Measurements from ENCODE around the gene IRF6. TPM values are rescaled to one million over a fixed set of nuclear protein-coding genes. Genes with fewer than 3 reads are reported as not detected.
A peak's percentile ranks its signal among the peaks of the same experiment; 100 is the strongest.

The IRF6 gene
- total RNA-seq, 1 donor, result 3.1 TPM

- TF ChIP-seq CTCF (IDR thresholded peaks at IDR 0.05; ENCODE audit: insufficient read depth, low read length), result no peak
- H3K4me3 ChIP-seq (ENCODE audit: low read depth, low read length), result peak overlapping the region; percentile 29
- peak; percentile 85 for DNase-seq (ENCODE audit: low read depth)
These were observed 63.4 kb downstream of the IRF6 start for GRCh38 chr1:209742409-209743144.

- peak overlapping the region; percentile 29 for H3K4me3 ChIP-seq (ENCODE audit: low read depth, low read length)
- no peak for TF ChIP-seq CTCF (IDR thresholded peaks at IDR 0.05; ENCODE audit: insufficient read depth, low read length)
- DNase-seq (ENCODE audit: low read depth), result no peak
These were observed 64.1 kb downstream of the IRF6 start for GRCh38 chr1:209741889-209742288.

- no peak for DNase-seq (ENCODE audit: low read depth)
- H3K4me3 ChIP-seq (ENCODE audit: low read depth, low read length), result no peak overlapping the region
- TF ChIP-seq CTCF (IDR thresholded peaks at IDR 0.05; ENCODE audit: insufficient read depth, low read length), result no peak
These were observed 64.7 kb downstream of the IRF6 start for GRCh38 chr1:209741193-209741592.

GRCh38 chr1:209738270-209738669 lies 67.7 kb downstream of the IRF6 start:
- DNase-seq (ENCODE audit: low read depth), result no peak
- TF ChIP-seq CTCF (IDR thresholded peaks at IDR 0.05; ENCODE audit: insufficient read depth, low read length), result no peak
- no peak overlapping the region for H3K4me3 ChIP-seq (ENCODE audit: low read depth, low read length)

GRCh38 chr1:209737118-209737505 lies 68.8 kb downstream of the IRF6 start:
- no peak overlapping the region for H3K4me3 ChIP-seq (ENCODE audit: low read depth, low read length)
- TF ChIP-seq CTCF (IDR thresholded peaks at IDR 0.05; ENCODE audit: insufficient read depth, low read length), result no peak
- no peak for DNase-seq (ENCODE audit: low read depth)

- peak; percentile 23 for DNase-seq (ENCODE audit: low read depth)
- TF ChIP-seq CTCF (IDR thresholded peaks at IDR 0.05; ENCODE audit: insufficient read depth, low read length), result no peak
- H3K4me3 ChIP-seq (ENCODE audit: low read depth, low read length), result no peak overlapping the region
These were observed 69.3 kb downstream of the IRF6 start for GRCh38 chr1:209736490-209737117.

Other genes with a start within 250 kb of the IRF6 start
- gene CAMK1G, start 222.4 kb downstream of the IRF6 start, total RNA-seq (ENCODE audit: low replicate concordance), result 0.90 and 1.1 TPM in 2 replicates
- 5.9 and 10.3 TPM in 2 replicates for gene LAMB3, start 153.7 kb downstream of the IRF6 start, total RNA-seq (ENCODE audit: low replicate concordance)
- 23.0 and 146 TPM in 2 replicates for gene G0S2, start 130.7 kb downstream of the IRF6 start, total RNA-seq (ENCODE audit: low replicate concordance)
- gene HSD11B1, start 101.3 kb downstream of the IRF6 start, total RNA-seq (ENCODE audit: low replicate concordance), result 6.3 and 33.3 TPM in 2 replicates
- 0.65 TPM in 1 of 2 replicates, not detected in the other for gene TRAF3IP3, start 50.1 kb downstream of the IRF6 start, total RNA-seq (ENCODE audit: low replicate concordance)
- gene C1orf74, start 21.6 kb downstream of the IRF6 start, total RNA-seq (ENCODE audit: low replicate concordance), result 2.4 and 3.6 TPM in 2 replicates
- gene UTP25, start 21.8 kb upstream of the IRF6 start, total RNA-seq (ENCODE audit: low replicate concordance), result 11.2 and 32.6 TPM in 2 replicates
- gene SYT14, start 132.1 kb upstream of the IRF6 start, total RNA-seq (ENCODE audit: low replicate concordance), result 0.08 and 35.0 TPM in 2 replicates